GM18498 (cell line): Measurements from ENCODE around the gene KCNB1.

Experiments used
- ATAC-seq: cut with Tn5 transposase; IDR thresholded peaks from one replicate; pipeline ENCODE4 v1.9.1; 2021; ENCODE audit warnings: mild to moderate bottlenecking, moderate library complexity; ENCODE audit not compliant: unreplicated experiment

Gene KCNB1

GRCh38 chr20:49471397-49471796 is 11.1 kb downstream of the KCNB1 start:
- ATAC-seq: no peak

- no peak for ATAC-seq
Observed at GRCh38 chr20:49470922-49471321, 11.5 kb downstream of the KCNB1 start.

GRCh38 chr20:49469060-49469459 is 13.4 kb downstream of the KCNB1 start:
- no peak for ATAC-seq

- ATAC-seq: no peak
Observed at GRCh38 chr20:49468412-49468811, 14.1 kb downstream of the KCNB1 start.

- ATAC-seq: no peak
Observed at GRCh38 chr20:49466114-49466912, 16.2 kb downstream of the KCNB1 start.

- no peak for ATAC-seq
Observed at GRCh38 chr20:49464556-49464955, 17.9 kb downstream of the KCNB1 start.

GRCh38 chr20:49462626-49463025 is 19.8 kb downstream of the KCNB1 start:
- no peak for ATAC-seq

- ATAC-seq: no peak
Observed at GRCh38 chr20:49461894-49462620, 20.4 kb downstream of the KCNB1 start.

GRCh38 chr20:49460916-49461315 is 21.6 kb downstream of the KCNB1 start:
- ATAC-seq: no peak

- no peak for ATAC-seq
Observed at GRCh38 chr20:49460131-49460530, 22.3 kb downstream of the KCNB1 start.

- no peak for ATAC-seq
Observed at GRCh38 chr20:49459684-49460083, 22.8 kb downstream of the KCNB1 start.

- ATAC-seq: no peak
Observed at GRCh38 chr20:49457444-49457843, 25.0 kb downstream of the KCNB1 start.

- no peak for ATAC-seq
Observed at GRCh38 chr20:49456646-49457045, 25.8 kb downstream of the KCNB1 start.

GRCh38 chr20:49455691-49456090 is 26.8 kb downstream of the KCNB1 start:
- no peak for ATAC-seq

GRCh38 chr20:49452011-49452482 is 30.4 kb downstream of the KCNB1 start:
- ATAC-seq: no peak

GRCh38 chr20:49450281-49450721 is 32.2 kb downstream of the KCNB1 start:
- ATAC-seq: no peak

GRCh38 chr20:49448917-49449316 is 33.6 kb downstream of the KCNB1 start:
- no peak for ATAC-seq

- ATAC-seq: no peak
Observed at GRCh38 chr20:49447946-49448809, 34.3 kb downstream of the KCNB1 start.

GRCh38 chr20:49447364-49447763 is 35.1 kb downstream of the KCNB1 start:
- no peak for ATAC-seq

- no peak for ATAC-seq
Observed at GRCh38 chr20:49446808-49447207, 35.7 kb downstream of the KCNB1 start.

- ATAC-seq: no peak
Observed at GRCh38 chr20:49446080-49446479, 36.4 kb downstream of the KCNB1 start.
